Calu3 (cell line): ENCODE measurements around the gene TAS2R43. TPM values are rescaled to one million over a fixed set of nuclear protein-coding genes. Genes with fewer than 3 reads are reported as not detected.

ENCODE experiments used
- Bru-seq: library from RNA; stranded (reverse); fragments of 400-500 nt; gene quantifications from one replicate; lab custom pipeline; 2021; lab: Mats Ljungman, UMichigan
- BruChase-seq, 2 experiments: library from RNA; stranded (reverse); fragments of 400-500 nt; gene quantifications; one replicate each; lab custom pipeline; 2021; lab: Mats Ljungman, UMichigan
- BruUV-seq: library from RNA; stranded (reverse); fragments of 400-500 nt; replicated peaks from 2 replicates; lab custom pipeline; 2021; lab: Mats Ljungman, UMichigan
- CTCF ChIA-PET: fragments of 300-600 bp; sonication (Branson Sonifier 250); formaldehyde crosslinking; loops from one replicate; lab custom pipeline; 2022; ENCODE audit warnings: antibody characterized with exemption; lab: Charles Lee
- DNase-seq: peaks from one replicate; pipeline ENCODE4 v3.0.0; 2022
- H3K27ac Mint-ChIP-seq: one replicate; pipeline ENCODE4 v1.8.0; 2022; ENCODE audit warnings: mixed read lengths; ENCODE audit not compliant: unreplicated experiment
- H3K27me3 Mint-ChIP-seq: one replicate; pipeline ENCODE4 v1.8.0; 2022; ENCODE audit warnings: mixed read lengths; ENCODE audit not compliant: unreplicated experiment
- H3K36me3 Mint-ChIP-seq: one replicate; pipeline ENCODE4 v1.8.0; 2022; ENCODE audit warnings: mild to moderate bottlenecking, moderate library complexity, mixed read lengths; ENCODE audit not compliant: insufficient read depth, unreplicated experiment
- H3K4me1 Mint-ChIP-seq: one replicate; pipeline ENCODE4 v1.8.0; 2022; ENCODE audit warnings: mild to moderate bottlenecking, low read depth, mixed read lengths; ENCODE audit not compliant: unreplicated experiment
- H3K4me3 Mint-ChIP-seq: one replicate; pipeline ENCODE4 v1.8.0; 2022; ENCODE audit warnings: mild to moderate bottlenecking, low read depth, moderate library complexity, mixed read lengths; ENCODE audit not compliant: unreplicated experiment
- H3K9me3 Mint-ChIP-seq: one replicate; pipeline ENCODE4 v1.8.0; 2022; ENCODE audit warnings: low read depth, mixed read lengths; ENCODE audit not compliant: unreplicated experiment
- CTCF ChIP-seq: fragments of 200-600 bp; IDR thresholded peaks from one replicate; pipeline ENCODE4 v1.8.0; 2022; ENCODE audit warnings: antibody characterized with exemption; ENCODE audit not compliant: unreplicated experiment
- intact Hi-C: fragments of 100-400 bp; cut with micrococcal nuclease; formaldehyde crosslinking; loops from one replicate; pipeline ENCODE4 v1.10.0; 2022; ENCODE audit not compliant: unreplicated experiment
- long read RNA-seq: library from polyadenylated mRNA; stranded (forward); transcript quantifications from one replicate; pipeline ENCODE4 v2.0.0, GENCODE V29; 2022
- total RNA-seq: library from RNA; stranded (reverse); gene quantifications from 2 replicates; pipeline ENCODE4 v1.2.3, GENCODE V29; 2022

Gene TAS2R43
- 1.7 and 1.8 TPM in 2 replicates for total RNA-seq
- Bru-seq, nascent RNA: percentile 80 among the genes with signal in this experiment
- BruChase-seq, experiment 1, labeled RNA remaining after a 6-hour chase: percentile 81 among the genes with signal in this experiment
- BruChase-seq, experiment 2, labeled RNA remaining after a 2-hour chase: percentile 80 among the genes with signal in this experiment
- long read RNA-seq: 0 reads

- no peaks in the 10 kb centered on the region for H3K4me1 Mint-ChIP-seq
- H3K4me3 Mint-ChIP-seq: no peak within 1 kb of the TSS
- no peaks in the 10 kb centered on the region for H3K9me3 Mint-ChIP-seq
- no peaks in the 10 kb centered on the region for H3K27me3 Mint-ChIP-seq
- CTCF ChIA-PET: interaction anchor here (0.6 kb wide), 1 partner anchor 13 kb away, joined by 3 read pairs; no protein-coding TSS in a partner anchor
- no peaks in the 10 kb centered on the region for H3K36me3 Mint-ChIP-seq
- BruUV-seq: no TSS peak
- no peak for DNase-seq
- no peak for TF ChIP-seq CTCF
- intact Hi-C loops: no loop called here
- no peak within 1 kb of the TSS for H3K27ac Mint-ChIP-seq
Measured at GRCh38 chr12:11092128-11092527, at the start of gene TAS2R43. Gene TAS2R43 (minus strand): TSS chr12:11092313. CDS start chr12:11092229, 84 bp downstream.

GRCh38 chr12:11136075-11136474 lies 44.0 kb upstream of the TAS2R43 start:
- Mint-ChIP-seq H3K36me3 (no peaks in the 10 kb centered on the region), H3K4me3 (no peak overlapping the region), H3K9me3 (peaks cover 2% of the 10 kb centered on the region), H3K4me1 (no peaks in the 10 kb centered on the region), H3K27ac (no peak overlapping the region), H3K27me3 (no peaks in the 10 kb centered on the region)
- no peak for TF ChIP-seq CTCF
- BruUV-seq: no TSS peak
- intact Hi-C loops: no loop called here
- no peak for DNase-seq
- CTCF ChIA-PET: no interaction called here

GRCh38 chr12:11134305-11134704 lies 42.2 kb upstream of the TAS2R43 start, which contains the start of gene TAS2R30:
Gene TAS2R30 (minus strand): TSS chr12:11134644. CDS start chr12:11134244, 400 bp downstream.
- H3K27ac Mint-ChIP-seq: no peak within 1 kb of the TSS
- no peak within 1 kb of the TSS for H3K4me3 Mint-ChIP-seq
- no peaks in the 10 kb centered on the region for H3K27me3 Mint-ChIP-seq
- peaks cover 4% of the 10 kb centered on the region for H3K4me1 Mint-ChIP-seq
- CTCF ChIA-PET: no interaction called here
- no peak for DNase-seq
- no peaks in the 10 kb centered on the region for H3K36me3 Mint-ChIP-seq
- intact Hi-C loops: no loop called here
- no TSS peak for BruUV-seq
- H3K9me3 Mint-ChIP-seq: peaks cover 2% of the 10 kb centered on the region
- no peak for TF ChIP-seq CTCF

GRCh38 chr12:11133816-11134215 lies 41.7 kb upstream of the TAS2R43 start:
- no peak for TF ChIP-seq CTCF
- no TSS peak for BruUV-seq
- intact Hi-C loops: no loop called here
- Mint-ChIP-seq H3K4me1 (peaks cover 9% of the 10 kb centered on the region), H3K36me3 (no peaks in the 10 kb centered on the region), H3K27ac (no peak overlapping the region), H3K9me3 (peaks cover 2% of the 10 kb centered on the region), H3K4me3 (no peak overlapping the region), H3K27me3 (no peaks in the 10 kb centered on the region)
- CTCF ChIA-PET: no interaction called here
- no peak for DNase-seq
